Measurements from ENCODE around the gene PGM2.

The PGM2 gene

GRCh38 chr4:37902738-37903693 is 76.5 kb downstream of the PGM2 start:
- no peak for DNase-seq (ENCODE audit: low spot score)

GRCh38 chr4:37903901-37904300 is 77.4 kb downstream of the PGM2 start:
- DNase-seq (ENCODE audit: low spot score): no peak

- no peak for DNase-seq (ENCODE audit: low spot score)
Measured at GRCh38 chr4:37904824-37905223, 78.3 kb downstream of the PGM2 start.

GRCh38 chr4:37905533-37906169 is 79.2 kb downstream of the PGM2 start:
- no peak for DNase-seq (ENCODE audit: low spot score)

- DNase-seq (ENCODE audit: low spot score): no peak
Measured at GRCh38 chr4:37908488-37909331, 82.2 kb downstream of the PGM2 start.

GRCh38 chr4:37909332-37910090 is 83.0 kb downstream of the PGM2 start:
- DNase-seq (ENCODE audit: low spot score): no peak

GRCh38 chr4:37910091-37910486 is 83.6 kb downstream of the PGM2 start:
- DNase-seq (ENCODE audit: low spot score): no peak

All from LoVo (cell line).